GM21390 (cell line): ENCODE results near the gene CYP46A1.

Experiments
- ATAC-seq: cut with Tn5 transposase; IDR thresholded peaks from one replicate; pipeline ENCODE4 v1.9.1; 2021; ENCODE audit not compliant: unreplicated experiment

The CYP46A1 gene

DNA sequence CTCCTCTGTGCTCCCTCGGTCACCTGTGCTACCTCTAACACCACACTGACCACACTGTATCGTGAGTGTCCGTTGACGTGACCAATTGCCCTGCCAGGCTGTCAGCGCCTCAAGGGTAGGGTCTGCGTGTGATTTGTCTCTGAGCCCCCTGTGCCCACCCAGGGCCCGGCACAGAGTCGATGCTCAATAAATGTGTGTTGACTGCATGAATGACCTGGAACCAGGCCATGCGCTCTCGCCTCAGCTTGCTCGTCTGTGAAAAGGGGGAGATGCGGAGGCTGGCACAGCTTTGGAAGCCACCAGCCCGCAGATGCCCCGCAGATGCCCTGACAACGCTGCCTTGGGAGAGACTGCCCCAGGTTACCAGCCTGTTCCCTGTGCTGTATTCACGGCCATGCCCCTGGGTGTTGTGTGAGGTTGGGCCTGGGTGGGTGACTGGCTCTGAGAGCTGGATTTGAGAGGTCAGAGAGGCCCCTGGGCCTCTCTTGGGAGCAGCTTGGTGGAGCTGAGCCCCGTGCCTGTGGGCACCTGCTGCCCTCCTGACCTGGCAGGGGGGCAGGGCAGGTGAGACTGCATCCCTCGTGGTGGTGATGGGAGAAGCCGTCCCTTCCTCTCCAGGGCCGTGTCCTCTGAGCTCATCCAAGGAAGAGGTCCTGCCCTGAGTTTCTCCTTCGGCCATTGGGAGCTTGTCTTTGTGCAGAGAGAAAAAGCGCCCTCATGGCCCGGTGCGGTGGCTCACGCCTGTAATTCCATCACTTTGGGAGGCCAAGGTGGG, 43.2 kb downstream of the CYP46A1 start:
- ATAC-seq, result no peak

DNA sequence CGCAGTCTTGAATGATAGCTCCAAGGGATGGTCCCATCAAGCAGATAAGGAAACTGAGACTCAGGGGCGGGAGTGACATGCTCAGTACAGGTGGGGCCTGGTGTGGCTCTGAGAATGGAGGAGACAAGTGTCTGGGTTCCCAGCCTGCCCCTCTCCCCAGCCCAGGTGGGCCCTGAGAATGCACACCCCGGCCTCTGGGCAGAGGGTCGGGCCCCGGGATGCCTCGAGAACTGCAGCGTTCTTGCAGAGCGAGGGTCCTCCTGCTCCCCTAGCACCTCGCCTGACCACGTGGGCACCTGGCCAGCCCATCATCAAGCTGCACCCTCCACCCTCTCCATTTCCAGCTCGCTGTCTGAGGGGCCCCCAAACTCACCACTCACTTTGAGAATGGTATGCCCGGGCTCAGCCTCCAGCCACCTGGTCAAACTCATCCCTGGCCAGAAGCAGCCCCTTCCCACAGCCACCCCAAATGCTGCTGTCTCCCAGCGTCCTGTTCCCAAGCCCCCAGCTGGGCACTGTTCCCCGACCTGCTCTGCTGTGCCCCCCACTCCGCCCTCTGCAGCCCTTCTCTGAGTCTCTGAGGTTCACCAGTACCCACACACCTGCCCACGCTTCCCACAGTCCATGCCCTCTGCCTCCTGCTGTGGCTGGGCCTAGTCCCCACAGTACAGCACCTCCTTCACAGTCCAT, 44.3 kb downstream of the CYP46A1 start:
- ATAC-seq, result no peak

DNA sequence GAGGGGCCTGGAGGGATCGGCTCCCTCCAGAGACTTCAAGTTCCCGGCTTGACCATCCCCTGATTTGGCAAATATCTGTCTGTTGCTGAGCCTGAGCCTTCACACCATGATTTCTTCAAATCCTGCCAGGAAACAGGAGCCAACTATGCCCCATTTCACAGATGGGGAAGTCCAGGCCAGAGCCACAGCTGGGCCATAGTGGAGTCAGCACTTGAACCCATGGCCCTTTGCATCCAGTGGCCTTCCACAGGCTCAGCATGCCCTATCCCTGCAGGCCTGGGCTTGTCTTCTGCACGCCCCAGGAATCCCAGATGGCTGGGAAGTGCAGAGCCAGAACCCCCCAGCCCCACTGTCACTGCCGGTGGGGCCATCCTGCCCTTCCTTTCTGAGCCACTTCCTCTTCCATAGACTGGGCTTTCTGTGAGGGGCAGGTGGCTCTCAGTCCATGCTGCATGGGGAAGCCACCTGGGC, 44.9 kb downstream of the CYP46A1 start:
- no peak for ATAC-seq

DNA sequence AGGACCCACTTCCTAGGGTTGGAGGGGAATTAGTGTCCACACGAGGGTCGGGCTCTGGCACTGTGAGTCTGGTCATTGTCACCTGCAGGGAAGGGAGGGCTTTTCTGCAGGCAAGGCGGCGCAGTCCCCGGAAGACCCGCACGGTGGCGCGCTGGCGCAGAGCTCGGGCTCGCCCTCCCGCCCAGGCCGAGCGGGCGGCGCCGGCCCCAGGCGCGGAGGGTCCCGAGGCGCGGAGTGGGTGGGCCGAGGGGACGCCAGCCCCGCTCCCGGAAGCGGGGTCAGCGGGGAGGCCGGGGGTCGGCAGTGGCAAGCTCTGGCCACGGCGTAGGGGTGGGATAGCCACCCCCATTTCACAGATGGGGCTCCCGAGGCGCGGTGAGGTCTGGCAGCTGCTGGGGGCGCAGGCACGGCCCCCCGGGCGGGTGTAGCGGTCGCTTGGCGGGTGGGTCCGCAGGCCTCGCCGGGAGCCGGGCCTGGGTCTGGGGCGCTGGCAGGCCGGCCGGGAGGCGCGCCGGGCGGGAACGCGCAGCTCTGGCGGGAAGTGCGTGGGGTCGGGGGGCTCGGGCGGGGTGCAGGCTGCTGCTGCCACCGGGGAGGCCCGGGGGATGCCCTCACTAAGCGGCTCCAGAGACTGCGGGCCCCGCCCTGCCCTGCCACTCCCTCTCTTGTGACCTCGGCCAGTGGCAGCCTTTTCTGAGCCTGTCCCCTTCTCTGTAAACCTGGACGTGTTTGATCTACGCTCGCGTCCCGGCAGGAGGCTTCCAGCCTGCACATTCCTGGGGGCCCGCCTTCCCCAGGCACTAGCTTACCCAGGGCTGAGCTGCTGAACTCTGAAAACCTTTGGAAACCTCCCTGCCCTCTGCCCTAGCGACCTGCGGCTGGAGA, 46.1 kb downstream of the CYP46A1 start:
- peak; percentile 80 for ATAC-seq

DNA sequence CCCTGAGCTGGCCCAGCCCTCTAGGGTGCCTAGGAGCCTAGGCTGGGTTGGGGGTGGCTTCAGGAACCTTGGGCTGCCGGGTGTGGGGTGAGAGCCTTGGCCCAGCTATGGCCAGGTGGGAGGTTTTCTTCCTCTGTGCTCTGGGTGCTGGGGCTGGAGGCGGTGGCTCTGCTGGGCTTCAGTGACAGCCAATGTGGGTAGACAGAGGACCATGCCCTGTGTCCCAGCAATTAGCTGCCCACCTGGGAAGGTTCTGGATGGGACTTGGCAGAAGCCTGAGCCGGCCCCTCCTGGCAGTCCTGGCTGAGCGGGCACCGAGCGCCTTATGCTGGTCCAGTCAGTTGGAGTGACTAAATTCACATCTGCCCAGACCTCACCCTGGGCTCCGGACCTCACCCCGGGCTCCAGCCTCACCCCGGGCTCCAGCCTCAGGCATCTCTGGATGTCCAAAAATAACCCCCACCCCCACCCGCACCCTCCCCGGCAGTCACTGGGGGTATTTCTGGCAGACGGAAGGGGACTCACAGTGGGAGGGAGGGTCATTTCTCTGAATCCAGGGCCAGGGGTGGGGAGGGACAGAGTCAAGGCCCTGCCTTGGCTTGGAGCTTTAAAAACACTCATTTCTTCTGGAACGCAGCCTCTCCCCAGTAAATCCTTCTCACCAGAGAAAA, 46.9 kb downstream of the CYP46A1 start:
- ATAC-seq, result no peak

DNA sequence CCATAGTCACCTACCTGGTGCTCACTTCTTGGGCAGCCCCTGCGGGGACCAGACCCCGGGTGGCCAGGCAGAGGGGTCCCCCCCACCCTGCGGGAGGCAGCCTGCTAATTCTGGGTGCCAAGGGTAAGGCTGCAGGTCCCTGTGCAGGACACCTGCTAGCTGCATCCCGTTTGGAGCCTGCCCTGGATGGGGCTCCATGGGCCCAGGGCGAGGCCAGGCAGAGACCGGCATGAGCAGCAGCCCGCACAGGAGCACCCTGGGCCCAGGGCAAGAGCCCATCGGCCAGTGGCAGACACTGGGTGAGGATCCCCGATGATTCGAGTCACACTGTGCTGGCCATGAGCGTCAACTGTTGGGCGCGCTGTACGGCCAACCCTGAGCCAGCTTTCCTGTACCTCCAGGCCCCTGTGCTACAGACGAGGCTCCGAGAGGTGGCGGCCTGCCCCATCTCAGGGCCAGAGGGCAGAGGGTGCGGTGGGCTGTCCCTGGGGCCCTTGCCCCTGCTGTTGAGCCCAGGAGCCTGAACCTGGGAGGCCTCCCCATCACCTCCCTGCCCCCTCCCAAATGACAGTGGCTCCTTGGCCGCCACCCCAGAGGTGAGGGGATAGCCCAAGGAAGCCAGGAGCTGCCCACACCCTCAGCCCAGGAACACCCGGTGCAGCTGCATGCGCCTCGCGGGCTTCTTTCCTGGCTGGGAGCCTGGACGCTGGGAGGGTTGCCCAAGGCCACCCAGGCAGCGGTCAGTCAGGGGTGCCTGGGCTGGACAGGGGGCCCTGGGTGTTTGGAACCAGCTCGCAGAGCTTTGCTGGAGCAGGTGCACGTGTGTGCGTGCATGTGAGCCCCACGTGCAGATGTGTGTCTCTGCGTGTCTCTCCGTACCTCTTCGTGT, 47.7 kb downstream of the CYP46A1 start:
- ATAC-seq, result no peak

DNA sequence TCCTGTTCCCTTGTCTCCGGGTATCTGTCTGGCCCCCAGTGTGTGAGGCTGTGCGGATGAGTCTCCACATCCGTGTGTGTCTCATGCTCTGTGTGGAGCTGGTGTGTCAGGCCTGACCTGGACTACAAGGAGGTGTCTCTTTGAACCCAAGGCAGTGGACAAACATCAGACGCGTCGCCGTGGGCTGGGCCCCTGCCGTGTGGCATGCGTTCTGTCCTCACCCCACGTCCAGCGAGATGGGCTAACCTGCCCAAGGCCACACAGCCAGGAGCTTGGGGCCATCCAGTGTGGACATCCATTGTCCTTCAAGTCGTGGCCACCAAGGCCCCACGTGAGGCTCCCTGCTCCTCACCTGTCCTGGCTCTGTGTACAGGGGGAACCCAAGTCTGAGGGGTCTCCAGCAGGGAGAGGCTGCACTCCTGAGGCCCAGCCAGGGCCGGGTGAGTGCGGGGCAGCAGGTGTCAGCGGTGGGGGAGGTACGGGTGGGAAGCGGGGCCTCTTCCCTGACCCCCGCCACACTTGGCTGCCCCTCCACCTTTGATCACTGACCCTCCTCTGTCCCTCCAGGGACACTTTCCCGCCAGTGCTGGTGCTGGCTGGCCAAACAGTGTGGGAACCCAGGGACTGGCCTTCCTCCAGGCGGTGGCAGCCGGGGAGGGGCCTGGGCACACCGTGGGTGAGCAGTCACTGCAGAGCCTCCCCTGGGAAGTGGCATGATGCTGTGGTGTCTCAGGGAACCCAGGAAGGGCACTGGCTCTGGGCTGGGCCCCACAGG, 48.5 kb downstream of the CYP46A1 start:
- no peak for ATAC-seq

DNA sequence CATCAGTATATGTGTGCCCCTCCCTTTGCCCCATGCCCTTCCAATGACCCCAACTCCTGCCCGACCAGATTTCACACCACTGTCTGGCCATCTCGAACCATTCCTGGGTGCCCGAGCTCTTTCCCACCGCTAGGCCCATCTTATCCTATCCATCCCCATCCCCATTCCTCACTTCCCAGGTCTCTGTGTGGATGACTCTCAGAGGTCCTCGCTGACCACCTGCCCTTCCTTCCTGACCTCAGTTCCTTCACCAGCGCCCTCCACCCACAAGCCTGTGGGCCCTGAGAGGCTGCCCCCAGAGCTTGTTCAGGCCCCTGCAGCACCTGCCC, 49.1 kb downstream of the CYP46A1 start:
- ATAC-seq, result no peak

DNA sequence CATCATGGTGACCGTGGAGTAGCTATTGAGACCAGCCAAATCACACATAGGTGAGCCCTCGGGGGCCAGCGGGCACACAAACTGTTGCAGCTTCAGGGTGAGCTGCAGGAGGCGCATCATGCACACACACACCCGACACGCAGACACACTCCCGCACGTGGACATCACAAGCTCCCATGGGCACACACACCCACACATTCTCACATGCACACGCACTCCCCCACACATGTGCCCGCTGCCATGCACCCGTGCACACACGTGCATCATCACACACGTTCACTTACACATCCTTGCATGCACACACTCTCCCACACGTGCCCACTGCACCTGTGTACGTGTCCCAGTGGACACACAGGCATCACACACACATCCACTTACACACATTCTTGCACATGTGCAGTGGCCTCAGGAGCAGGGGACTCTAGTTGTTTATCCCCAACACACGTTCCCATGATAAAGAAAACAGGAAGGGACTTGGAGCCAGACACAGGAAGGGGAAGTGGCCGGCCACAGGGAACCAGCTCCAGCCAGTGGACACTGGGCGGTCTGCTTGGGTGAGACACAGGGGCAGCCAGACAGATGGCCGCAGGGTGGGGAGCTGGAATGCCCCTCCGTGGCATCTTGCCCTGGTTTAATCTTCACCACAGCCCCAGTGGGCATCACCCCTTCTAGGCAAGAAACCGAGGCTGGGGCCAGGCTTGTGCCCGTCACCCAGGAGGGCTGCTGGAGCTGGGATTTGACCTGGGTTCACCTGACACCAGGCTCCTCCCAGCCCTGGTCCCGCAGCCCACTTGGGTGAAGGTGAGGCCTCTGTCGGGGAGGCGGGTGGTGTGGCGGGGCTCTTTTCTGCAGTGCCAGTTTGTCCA, 49.7 kb downstream of the CYP46A1 start:
- ATAC-seq, result no peak

DNA sequence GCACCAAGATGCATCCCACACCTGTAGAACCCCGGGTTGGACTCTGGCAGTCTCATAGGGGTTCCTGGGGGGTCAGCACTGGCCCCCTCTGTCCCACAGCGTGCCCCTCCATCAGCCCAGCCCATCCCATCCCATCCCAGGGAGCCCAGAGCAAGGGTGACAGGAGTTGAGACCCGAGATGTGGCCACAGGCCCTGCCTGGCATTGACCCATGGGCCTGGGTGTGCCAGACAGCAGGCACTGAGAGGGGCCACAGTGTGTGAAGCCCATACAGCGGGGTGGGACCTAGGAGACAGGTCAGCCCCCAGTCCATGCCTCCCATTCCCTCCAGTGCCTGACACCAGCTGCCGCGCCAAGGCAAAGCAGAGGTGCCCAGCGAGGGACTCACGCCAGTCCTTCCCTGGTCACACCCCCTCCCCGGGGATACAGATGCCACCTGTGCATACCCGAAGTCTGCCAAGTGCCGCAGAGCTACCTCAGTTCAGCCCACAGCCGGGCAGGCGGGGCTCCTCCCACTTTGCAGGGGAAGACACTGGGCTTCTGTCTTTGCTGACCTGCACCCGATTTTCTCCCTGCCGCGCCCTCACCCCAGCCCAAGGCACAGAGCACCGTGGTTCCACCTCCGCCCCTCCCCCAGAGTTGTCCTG, 50.4 kb downstream of the CYP46A1 start:
- ATAC-seq, result no peak

DNA sequence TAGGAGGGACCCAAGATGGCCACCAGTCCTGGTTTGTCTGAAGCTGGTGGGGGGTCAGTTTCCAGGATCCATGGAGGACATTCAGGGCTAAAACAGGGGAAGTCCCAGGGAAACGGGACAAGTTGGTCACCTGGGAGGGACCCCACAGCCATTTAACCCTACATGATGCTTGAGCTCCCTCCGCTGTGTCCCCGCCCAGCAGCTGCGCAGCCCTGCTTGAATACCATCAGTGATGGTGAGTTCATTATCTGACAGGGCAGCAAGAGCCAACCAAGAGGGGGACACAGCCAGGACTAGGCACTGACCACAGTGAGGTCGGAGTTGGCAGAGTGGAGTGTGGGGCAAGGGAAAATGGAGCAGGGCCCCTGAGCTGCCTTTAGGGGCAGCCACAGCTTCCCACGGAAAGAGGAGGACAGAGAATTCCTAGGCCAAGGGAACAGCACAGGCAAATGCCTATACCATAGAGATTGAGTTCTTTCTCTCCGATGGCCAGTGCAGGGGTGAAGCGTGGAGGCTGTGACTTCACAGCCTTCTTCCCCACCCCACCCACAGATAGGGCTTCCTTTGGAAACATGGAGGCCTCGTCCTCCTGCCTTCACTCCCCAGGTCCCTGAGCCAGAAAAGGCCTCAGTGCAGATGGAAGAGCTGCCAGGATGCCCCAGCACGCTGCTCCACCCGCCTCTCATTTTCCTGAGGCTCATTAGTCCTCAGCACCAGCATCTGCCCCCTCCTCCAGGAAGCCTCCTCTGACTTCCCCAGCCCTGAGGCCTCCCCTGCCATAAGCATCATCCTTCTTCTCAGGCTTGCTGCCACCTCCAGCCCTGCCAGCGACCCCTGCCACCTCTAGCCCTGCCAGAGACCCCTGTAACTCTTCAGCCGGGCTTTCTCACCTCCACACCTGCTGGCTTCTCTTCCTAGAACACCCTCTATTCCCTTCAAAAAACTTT, 51.4 kb downstream of the CYP46A1 start:
- no peak for ATAC-seq

DNA sequence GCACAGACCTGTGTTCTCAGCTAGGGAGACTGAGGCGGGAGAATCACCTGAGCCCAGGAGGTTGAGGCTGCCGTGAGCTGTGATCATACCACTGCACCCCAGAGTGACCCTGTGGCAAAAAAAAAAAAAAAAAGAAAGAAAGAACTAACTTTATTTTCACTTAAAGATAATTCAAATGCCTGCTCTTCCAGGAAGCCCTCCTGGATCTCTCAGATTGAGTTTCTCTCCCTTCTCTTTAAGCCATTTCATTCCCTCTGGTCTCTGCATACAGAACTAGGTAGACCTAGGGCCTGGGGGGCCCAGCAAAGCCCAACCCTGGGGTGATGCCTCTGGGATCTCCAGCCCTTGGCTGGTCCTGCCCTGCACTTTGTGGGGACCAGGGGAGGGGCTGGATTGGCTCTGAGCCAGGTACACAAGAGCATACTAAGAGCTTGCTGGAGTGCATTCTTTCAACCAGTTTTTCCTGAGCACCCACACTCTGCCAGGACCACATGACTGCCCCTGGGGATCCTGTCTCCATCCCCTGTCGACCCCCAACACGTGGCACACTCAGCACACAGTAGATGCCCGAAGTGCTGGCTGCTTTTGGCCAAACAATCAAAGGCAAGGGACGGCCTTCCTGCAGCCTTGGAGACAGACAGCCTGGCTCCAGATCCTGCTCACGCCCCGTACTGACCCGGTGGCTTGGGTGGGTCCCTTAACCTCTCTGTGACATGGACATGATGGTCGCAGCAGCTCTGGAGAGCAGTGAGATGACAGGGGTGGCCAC, 52.7 kb downstream of the CYP46A1 start:
- no peak for ATAC-seq

DNA sequence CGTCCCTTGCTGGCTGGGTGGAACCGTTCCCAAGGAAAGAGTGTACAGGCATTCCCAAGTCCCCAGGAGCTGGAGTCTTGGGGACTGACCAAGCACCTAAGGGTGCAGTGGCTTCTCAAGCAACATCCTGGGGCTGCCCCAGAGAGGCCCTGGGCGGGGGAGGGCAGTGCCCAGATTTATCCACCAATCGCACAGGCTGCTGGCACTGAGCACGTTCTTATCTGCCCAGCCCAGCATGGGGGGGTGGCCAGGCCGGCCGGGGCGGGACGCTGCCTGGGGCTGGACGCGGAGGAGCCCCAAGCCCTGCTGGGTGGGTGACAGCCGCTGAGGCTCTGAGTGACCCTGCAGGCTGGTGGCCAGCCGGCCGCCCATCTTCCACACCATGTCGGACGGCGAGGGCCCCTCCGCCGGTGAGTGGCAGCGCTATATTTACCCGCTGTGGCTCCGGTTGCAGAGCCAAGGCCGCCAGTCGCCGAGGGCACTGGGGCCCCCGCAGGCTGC, 53.4 kb downstream of the CYP46A1 start:
- ATAC-seq, result no peak

DNA sequence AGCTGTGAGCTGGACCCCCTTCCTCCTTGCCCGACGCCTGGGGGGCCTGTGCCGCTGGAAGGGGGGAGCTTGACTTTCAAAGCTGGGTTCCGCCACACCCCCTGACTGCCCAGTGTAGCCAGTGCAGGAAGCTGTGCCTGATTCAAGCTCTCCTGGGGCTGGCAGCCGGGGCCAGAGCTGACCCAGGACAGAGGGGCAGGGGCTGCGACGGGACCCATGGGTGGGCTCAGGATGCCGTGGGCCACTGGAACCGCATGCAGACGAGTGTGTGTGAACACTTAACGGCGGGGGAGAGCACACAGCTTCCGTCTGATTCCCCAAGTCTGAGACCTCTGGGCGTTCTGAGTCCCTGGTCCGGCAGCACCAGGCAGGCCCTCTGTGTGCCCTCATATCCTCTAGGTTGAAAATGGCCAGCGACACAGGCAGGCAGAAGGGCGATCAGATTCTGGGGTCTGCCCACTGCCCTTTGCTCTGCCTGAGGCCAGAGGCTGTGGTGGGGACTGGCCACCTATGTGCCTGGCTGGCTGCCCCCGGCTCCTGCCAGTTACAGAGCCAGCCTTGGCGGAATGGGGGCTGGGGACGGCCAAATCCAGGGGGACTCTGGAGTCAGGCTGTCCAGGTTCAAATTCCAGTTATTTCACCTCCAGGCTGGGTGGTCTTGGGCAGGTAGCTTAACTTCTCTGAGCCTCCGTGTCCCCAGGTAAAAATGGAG, 54.0 kb downstream of the CYP46A1 start:
- ATAC-seq, result no peak

DNA sequence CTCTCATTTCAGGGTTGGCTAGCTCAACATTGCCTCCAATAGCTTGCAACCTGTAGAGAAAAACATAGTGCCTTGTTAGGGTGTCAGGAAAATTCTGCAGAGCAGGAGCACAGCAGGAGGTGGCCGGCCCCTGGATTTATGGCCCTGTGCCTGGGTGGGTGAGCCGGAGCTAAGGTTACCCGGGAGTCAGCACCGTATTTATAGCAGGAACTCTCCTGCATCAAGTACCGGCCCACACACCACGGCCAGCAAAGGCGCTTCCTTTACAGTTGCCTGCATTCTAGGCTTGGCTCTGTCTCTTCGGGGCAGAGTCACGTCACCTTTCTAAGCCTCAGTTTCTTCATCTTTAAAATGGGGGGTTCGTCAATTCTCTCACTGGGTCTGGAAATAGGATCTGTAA, 56.3 kb downstream of the CYP46A1 start:
- no peak for ATAC-seq
